ENCODE data around the gene ATP5ME. TPM values are rescaled to one million over a fixed set of nuclear protein-coding genes. Genes with fewer than 3 reads are reported as not detected.

The ATP5ME gene
- total RNA-seq, 1 experiment from 2014 or later = 330 TPM

- Histone ChIP-seq H3K79me2 (ENCODE audit: insufficient read depth, low read length) (no peaks in the 10 kb centered on the region), H3K4me2 (ENCODE audit: low read length) (no peak overlapping the region), H3K9me3 (ENCODE audit: control insufficient read depth in 1 of 2, insufficient read depth in 1 of 2, low read depth in 1 of 2, low read length in 2 of 2) (no peaks in the 10 kb centered on the region), H3K36me3 (ENCODE audit: control insufficient read depth in 1 of 2, insufficient read depth in 2 of 2, low read length in 2 of 2) (no peaks in the 10 kb centered on the region), H2AFZ (ENCODE audit: low read depth, low read length, poor library complexity, severe bottlenecking) (no peak overlapping the region), H4K20me1 (ENCODE audit: insufficient read depth) (no peaks in the 10 kb centered on the region), H3K9me2 (ENCODE audit: insufficient read depth) (no peaks in the 10 kb centered on the region), H3K4me3 (replicated peaks in 1 of 2; ENCODE audit: low read depth in 1 of 2, low read length in 2 of 2) (no peak overlapping the region), H3K4me1 (ENCODE audit: control insufficient read depth in 1 of 2, insufficient read depth in 2 of 2, low read length in 2 of 2) (no peaks in the 10 kb centered on the region), H3K27ac (ENCODE audit: low read depth, low read length) (no peak overlapping the region), H3K27me3 (ENCODE audit: insufficient read depth, low read length) (no peaks in the 10 kb centered on the region), H3K9ac (ENCODE audit: low read length) (no peak overlapping the region)
- CTCF ChIA-PET = no interaction called here
- POLR2A ChIA-PET = no interaction called here
- no TSS peak for BruUV-seq (replicated peaks)
- TF ChIP-seq ZBTB33 (IDR thresholded peaks at IDR 0.05; ENCODE audit: extremely low read depth, insufficient replicate concordance, low read length) (no peak), ZNF274 (IDR thresholded peaks at IDR 0.05; ENCODE audit: low read depth, low read length) (no peak), SP1 (IDR thresholded peaks at IDR 0.05; ENCODE audit: low read depth) (no peak), REST (IDR thresholded peaks at IDR 0.05; ENCODE audit: low read depth) (no peak), ELF1 (IDR thresholded peaks at IDR 0.05; ENCODE audit: borderline replicate concordance, low read depth) (no peak), SRF (IDR thresholded peaks at IDR 0.05; ENCODE audit: low read depth) (no peak), POLR2A (IDR thresholded peaks at IDR 0.05; ENCODE audit: borderline replicate concordance, extremely low read depth, insufficient read depth, insufficient read length) (no peak), CEBPB (IDR thresholded peaks at IDR 0.05; ENCODE audit: low read depth) (no peak), SIN3A (IDR thresholded peaks at IDR 0.05; ENCODE audit: low read depth) (no peak), CBX3 (IDR thresholded peaks at IDR 0.05; ENCODE audit: low read depth) (no peak), FOSL1 (IDR thresholded peaks at IDR 0.05; ENCODE audit: low read depth) (no peak), RAD21 (IDR thresholded peaks at IDR 0.05; ENCODE audit: low read depth) (no peak), CTCF (IDR thresholded peaks at IDR 0.05 in 2 of 3, conservative IDR thresholded peaks at IDR 0.05 in 1 of 3; ENCODE audit: borderline replicate concordance in 1 of 3, insufficient read depth in 1 of 3, low read depth in 2 of 3, low read length in 2 of 3) (no peak), EZH2 (IDR thresholded peaks at IDR 0.05) (no peak), JUND (IDR thresholded peaks at IDR 0.05) (no peak), POLR2AphosphoS5 (IDR thresholded peaks at IDR 0.05; ENCODE audit: low read depth, low read length) (no peak), TCF7L2 (IDR thresholded peaks at IDR 0.05; ENCODE audit: borderline replicate concordance, extremely low read depth, insufficient read depth, insufficient read length) (no peak)
- TF ChIP-seq, protein P1, sequence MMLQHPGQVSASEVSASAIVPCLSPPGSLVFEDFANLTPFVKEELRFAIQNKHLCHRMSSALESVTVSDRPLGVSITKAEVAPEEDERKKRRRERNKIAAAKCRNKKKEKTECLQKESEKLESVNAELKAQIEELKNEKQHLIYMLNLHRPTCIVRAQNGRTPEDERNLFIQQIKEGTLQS (IDR thresholded peaks at IDR 0.05) = no peak
- ATAC-seq (no peak), DNase-seq (ENCODE audit: low read depth, low spot score) (no peak)
- RAD21 ChIA-PET (ENCODE audit: low non-redundant PET in 1 of 2, low total read pairs in 2 of 2, uncharacterized antibody in 2 of 2, unreplicated experiment in 2 of 2) = no interaction called here
- intact Hi-C loops (cut with micrococcal nuclease) = no loop called here
These were observed 12.8 kb downstream of the ATP5ME start for GRCh38 chr4:661231-661630.
